VCaP (cell line): ENCODE results near the gene KIF20B.

Source experiments
- H3K27ac ChIP-seq: fragments of 450-650 bp; 2 replicates; pipeline ENCODE4 v1.5.1; 2017
- CTCF ChIP-seq: fragments of 450-650 bp; conservative IDR thresholded peaks from 2 replicates; pipeline ENCODE4 v1.5.1; 2017; ENCODE audit warnings: mild to moderate bottlenecking, moderate library complexity

Gene KIF20B

DNA sequence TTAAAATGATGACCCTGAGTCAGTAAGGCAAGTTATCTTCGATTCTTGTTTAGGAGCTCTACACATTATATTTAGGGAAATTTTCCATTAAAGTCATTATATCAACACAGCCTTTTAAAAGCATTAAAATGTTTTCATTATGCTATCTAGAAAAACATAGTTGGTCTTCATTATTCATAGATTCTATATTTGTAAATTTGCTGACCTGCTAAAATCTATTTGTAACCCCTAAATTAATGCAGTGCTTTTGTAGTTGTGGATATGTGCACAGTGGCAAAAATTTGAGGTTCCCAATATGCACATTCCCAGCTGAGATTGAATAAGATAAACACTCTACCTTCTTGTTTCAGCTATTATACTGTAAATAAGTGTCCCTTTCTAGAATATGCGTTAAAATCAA lies 81.1 kb downstream of the KIF20B start:
- no peak for TF ChIP-seq CTCF
- no peak overlapping the region for H3K27ac ChIP-seq

DNA sequence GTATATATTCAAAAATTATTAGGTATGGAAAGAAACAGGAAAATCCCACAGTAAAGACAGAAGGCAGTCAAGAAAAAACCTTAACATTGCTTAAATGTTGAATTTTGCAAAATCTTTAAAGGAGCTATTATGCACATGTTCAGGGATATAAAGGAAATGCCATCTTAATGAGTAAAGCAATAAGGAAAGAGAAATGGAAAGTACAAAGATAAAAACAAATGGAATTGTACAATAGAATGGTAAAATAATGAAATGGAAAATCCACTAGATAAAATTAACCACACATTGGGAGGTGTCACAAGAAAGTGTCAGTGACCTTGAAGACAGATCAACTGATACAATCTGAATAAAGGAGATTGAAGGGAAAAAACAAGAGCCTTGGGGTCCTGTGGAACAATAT lies 82.0 kb downstream of the KIF20B start:
- H3K27ac ChIP-seq, result no peak overlapping the region
- no peak for TF ChIP-seq CTCF

DNA sequence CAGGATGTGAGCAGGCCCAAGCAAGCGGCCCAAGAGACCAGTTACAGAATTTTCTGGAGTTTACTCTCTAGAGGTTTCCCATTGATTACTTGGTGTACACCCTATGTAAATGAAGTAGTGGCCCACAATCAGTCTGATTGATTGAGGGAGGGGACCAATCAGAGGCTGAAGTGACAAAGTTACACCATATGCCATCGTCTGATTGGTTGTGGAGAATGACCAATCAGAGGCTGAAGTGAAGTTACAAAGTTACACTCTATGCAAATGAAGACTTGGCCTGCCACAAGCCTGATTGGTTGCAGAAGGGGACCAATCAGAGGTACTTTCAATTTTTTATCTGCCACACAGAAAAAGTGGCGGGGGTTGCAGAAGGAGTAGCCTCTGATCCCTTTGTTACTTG lies 83.7 kb downstream of the KIF20B start:
- TF ChIP-seq CTCF, result no peak
- no peak overlapping the region for H3K27ac ChIP-seq

GRCh38 chr10:89789188-89789877 lies 87.9 kb downstream of the KIF20B start:
- no peak for TF ChIP-seq CTCF
- no peak overlapping the region for H3K27ac ChIP-seq

DNA sequence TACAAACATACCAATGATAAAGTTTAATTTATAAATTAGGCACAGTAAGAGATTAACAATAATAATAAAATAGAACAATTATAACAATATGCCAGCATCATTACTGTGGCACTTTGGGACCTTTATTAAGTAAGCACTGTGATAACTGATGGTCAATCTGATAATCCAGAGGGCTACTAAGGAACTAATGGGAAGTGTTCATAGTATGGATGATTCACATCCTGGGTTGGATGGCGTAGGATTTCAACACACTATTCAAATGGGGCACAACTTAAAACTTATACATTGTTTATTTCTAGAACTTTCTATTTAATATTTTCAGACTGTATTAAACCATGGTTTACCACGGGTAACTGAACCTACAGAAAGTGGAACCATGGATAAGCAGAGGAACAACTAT lies 90.8 kb downstream of the KIF20B start:
- TF ChIP-seq CTCF, result no peak
- no peak overlapping the region for H3K27ac ChIP-seq

GRCh38 chr10:89793649-89794254 lies 92.4 kb downstream of the KIF20B start:
- TF ChIP-seq CTCF, result peak; percentile 85
- H3K27ac ChIP-seq, result no peak overlapping the region

- no peak for TF ChIP-seq CTCF
- no peak overlapping the region for H3K27ac ChIP-seq
These were observed 94.5 kb downstream of the KIF20B start for GRCh38 chr10:89795840-89796239.
